ENCODE data around the gene AFAP1L2.

- no peak for TF ChIP-seq CTCF (IDR thresholded peaks at IDR 0.05)
- TF ChIP-seq POLR2AphosphoS5 (IDR thresholded peaks at IDR 0.05), result no peak
- no peak for TF ChIP-seq POLR2A (IDR thresholded peaks at IDR 0.05)
- no peak for TF ChIP-seq EP300 (IDR thresholded peaks at IDR 0.05)
These were observed 44.4 kb downstream of the AFAP1L2 start for GRCh38 chr10:114359953-114360345.
